GM10266 (cell line): ENCODE data around the gene ELOF1.
A peak's percentile ranks its signal among the peaks of the same experiment; 100 is the strongest.

ENCODE experiments used
- DNase-seq: peaks from one replicate; pipeline ENCODE4 v3.0.0; 2012; ENCODE audit errors: extremely low spot score
- CTCF ChIP-seq: IDR thresholded peaks from 2 replicates; pipeline ENCODE4 v1.5.1; 2012; ENCODE audit warnings: mild to moderate bottlenecking, low read depth; ENCODE audit not compliant: control insufficient read depth, insufficient read depth; ENCODE audit errors: missing control alignments

ELOF1 gene

GRCh38 chr19:11505032-11505503, 54.0 kb downstream of the ELOF1 start:
- DNase-seq: peak; percentile 98
- TF ChIP-seq CTCF: no peak

GRCh38 chr19:11504502-11505031, 54.5 kb downstream of the ELOF1 start:
- TF ChIP-seq CTCF: no peak
- DNase-seq: no peak
